DOHH2 (cell line): ENCODE data around the gene BATF2.

Experiments used
- CTCF ChIP-seq: fragments of 200-600 bp; sonication (generic); IDR thresholded peaks from one replicate; pipeline ENCODE4 v1.5.1; 2014; ENCODE audit warnings: antibody characterized with exemption, mild to moderate bottlenecking, low read depth, low read length; ENCODE audit not compliant: poor library complexity, severe bottlenecking
- EZH2phosphoT487 ChIP-seq: fragments of 200-600 bp; sonication (generic); IDR thresholded peaks from 2 replicates; pipeline ENCODE4 v1.6.1; 2017; ENCODE audit warnings: borderline replicate concordance, mild to moderate bottlenecking, antibody characterized with exemption, low read length, moderate library complexity, mixed read lengths

DNA sequence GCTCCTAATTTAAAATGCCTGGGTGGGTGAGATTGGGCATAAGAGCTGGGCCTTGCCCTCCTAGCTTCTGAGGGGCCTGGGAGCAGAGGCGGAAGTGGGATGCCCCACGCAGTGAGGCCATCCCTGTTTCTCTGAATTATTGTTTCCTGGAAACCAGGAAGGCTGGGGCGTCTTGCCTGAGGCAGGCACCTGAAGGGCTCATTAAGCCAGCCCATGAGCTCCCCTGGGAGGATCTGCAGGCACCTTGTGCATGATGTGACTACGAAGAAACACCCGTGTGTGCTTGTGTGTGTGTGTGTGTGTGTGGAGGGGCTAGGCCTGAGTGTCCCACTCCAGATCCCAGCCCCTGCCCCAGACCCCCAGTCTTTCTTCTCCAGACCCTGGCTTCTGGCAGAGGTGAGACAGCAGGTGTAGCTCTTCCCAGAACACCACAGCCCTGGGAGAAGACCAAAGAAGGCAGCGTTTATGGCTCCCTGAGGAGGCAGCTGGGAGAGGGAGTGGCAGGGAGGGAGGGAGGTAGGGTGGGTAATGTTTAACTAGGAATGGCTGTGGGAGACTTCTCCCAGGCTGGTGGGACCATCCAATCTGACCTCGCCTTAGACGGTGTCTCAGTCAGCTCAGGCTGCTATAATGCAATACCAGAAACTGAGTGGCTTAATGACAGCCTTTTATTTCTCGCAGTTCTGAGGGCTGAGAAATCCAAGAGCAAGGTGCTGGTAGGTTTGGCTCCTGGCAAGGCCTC, 2.1 kb upstream of the BATF2 start:
- TF ChIP-seq CTCF, result no peak
- TF ChIP-seq EZH2phosphoT487, result no peak
